Fibroblast of skin of left quadriceps (primary cell): ENCODE data around the gene PCDHGA8.
"Not testable (repeated sequence)": the region's sequence is repeated elsewhere in the genome, so short reads cannot be mapped to it uniquely, and the experiment has no call there.

Source experiments
- DNase-seq, 2 experiments: peaks; one replicate each; pipeline ENCODE4 v3.0.0-alpha.2; 2013; ENCODE audit warnings: low read depth in 2 of 2

Gene PCDHGA8

GRCh38 chr5:141392429-141393198 is at the start of gene PCDHGA8:
TSS of gene PCDHGA8 (plus strand) at chr5:141392633. CDS start at chr5:141392814, 181 bp downstream.
- no peak for DNase-seq

GRCh38 chr5:141342773-141343172 is 49.7 kb upstream of the PCDHGA8 start:
- no peak for DNase-seq

GRCh38 chr5:141343242-141343952 is 49.0 kb upstream of the PCDHGA8 start, which contains the start of gene PCDHGA3:
TSS of gene PCDHGA3 (plus strand) at chr5:141343829. CDS start at chr5:141344034, 205 bp downstream.
- no peak for DNase-seq

GRCh38 chr5:141343953-141344463 is 48.4 kb upstream of the PCDHGA8 start:
- no peak for DNase-seq

- DNase-seq: no peak
Observed at GRCh38 chr5:141345327-141345726, 47.1 kb upstream of the PCDHGA8 start.

- not testable (repeated sequence) for DNase-seq
Observed at GRCh38 chr5:141346017-141346416, 46.4 kb upstream of the PCDHGA8 start.

GRCh38 chr5:141349917-141350619 is 42.4 kb upstream of the PCDHGA8 start, which contains the start of gene PCDHGB1:
TSS of gene PCDHGB1 (plus strand) at chr5:141350099. CDS start at chr5:141350261, 162 bp downstream.
- no peak for DNase-seq

- DNase-seq: no peak
Observed at GRCh38 chr5:141351591-141351990, 40.8 kb upstream of the PCDHGA8 start.

DNA sequence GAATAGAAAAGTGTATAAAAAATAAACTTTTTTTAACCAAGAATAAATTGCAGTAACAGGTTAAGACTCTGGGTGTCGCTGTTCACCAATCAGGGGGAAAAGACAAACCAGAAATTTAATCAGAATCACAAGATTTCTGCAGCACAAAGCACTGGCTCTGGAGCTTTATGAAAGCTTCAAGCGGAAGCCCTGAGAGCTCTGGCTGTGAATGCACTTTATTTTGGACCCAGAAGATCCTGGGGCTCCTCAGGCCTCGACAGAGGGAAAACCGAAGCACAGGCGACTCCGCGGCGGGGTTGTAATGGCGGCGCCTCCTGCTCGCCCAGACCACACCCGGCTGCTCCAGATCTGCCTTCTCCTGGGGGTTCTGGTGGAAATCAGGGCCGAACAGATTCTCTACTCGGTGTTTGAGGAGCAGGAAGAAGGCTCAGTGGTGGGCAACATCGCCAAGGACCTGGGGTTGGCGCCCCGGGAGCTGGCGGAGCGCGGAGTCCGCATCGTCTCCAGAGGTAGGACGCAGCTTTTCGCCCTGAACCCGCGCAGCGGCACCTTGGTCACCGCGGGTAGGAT is 37.4 kb upstream of the PCDHGA8 start, which contains the start of gene PCDHGA4:
TSS of gene PCDHGA4 (plus strand) at position 122 of the 570 bp plus-strand sequence. CDS start at position 209, 87 bp downstream.
- no peak for DNase-seq

- no peak for DNase-seq
Observed at GRCh38 chr5:141355641-141356040, 36.8 kb upstream of the PCDHGA8 start.

GRCh38 chr5:141356133-141356532 is 36.3 kb upstream of the PCDHGA8 start:
- no peak for DNase-seq

- DNase-seq: no peak
Observed at GRCh38 chr5:141356950-141357349, 35.5 kb upstream of the PCDHGA8 start.

- DNase-seq: no peak
Observed at GRCh38 chr5:141359790-141360426, 32.5 kb upstream of the PCDHGA8 start, which contains the start of gene PCDHGB2. TSS of gene PCDHGB2 (plus strand) at chr5:141359994. CDS start at chr5:141360136, 142 bp downstream.

DNA sequence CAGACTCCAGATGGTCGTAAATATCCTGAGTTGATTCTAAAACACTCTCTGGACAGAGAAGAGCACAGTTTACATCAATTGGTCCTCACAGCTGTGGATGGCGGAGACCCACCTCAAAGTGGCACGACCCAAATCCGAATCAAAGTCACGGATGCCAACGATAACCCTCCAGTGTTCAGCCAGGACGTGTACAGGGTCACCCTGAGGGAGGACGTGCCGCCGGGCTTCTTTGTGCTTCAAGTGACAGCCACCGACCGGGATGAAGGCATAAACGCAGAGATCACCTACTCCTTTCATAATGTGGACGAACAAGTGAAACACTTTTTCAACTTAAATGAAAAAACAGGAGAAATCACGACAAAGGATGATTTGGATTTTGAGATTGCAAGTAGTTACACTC is 31.7 kb upstream of the PCDHGA8 start:
- no peak for DNase-seq

- DNase-seq: no peak
Observed at GRCh38 chr5:141362719-141363118, 29.7 kb upstream of the PCDHGA8 start.

DNA sequence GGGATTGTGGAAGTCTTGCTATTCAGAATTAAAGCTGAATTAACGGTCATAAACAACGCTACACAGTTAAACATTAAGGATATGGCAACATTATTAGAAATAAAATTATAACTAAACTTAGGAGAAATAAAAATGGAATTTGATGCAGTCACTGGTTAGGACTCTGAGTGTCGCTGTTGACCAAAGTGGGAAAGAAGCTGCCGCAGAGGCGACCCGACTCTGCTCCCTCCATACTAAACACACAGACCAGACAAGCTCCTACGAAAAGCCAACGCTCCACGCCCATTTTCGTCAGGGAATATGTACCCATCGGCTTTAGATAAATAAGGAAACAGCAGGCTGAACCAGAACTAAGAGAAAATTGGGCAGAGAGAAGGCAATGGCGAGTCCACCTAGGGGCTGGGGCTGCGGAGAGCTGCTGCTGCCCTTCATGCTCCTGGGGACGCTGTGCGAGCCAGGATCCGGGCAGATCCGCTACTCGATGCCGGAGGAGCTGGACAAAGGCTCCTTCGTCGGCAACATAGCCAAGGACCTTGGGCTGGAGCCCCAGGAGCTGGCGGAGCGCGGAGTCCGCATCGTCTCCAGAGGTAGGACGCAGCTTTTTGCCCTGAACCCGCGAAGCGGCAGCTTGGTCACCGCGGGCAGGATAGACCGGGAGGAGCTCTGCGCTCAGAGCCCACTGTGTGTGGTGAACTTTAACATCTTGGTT is 28.3 kb upstream of the PCDHGA8 start, which contains the start of gene PCDHGA5:
TSS of gene PCDHGA5 (plus strand) at position 211 of the 709 bp plus-strand sequence. CDS start at position 380, 169 bp downstream.
- DNase-seq: no peak

GRCh38 chr5:141366016-141366896 is 26.2 kb upstream of the PCDHGA8 start:
- DNase-seq: no peak

GRCh38 chr5:141369994-141370848 is 22.2 kb upstream of the PCDHGA8 start, which contains the start of gene PCDHGB3:
TSS of gene PCDHGB3 (plus strand) at chr5:141370242. CDS start at chr5:141370395, 153 bp downstream.
- peak in 1 of 2 experiments; percentile 42 for DNase-seq
